ENCODE data around the gene ARHGEF28. TPM values are rescaled to one million over a fixed set of nuclear protein-coding genes. Genes with fewer than 3 reads are reported as not detected.
A peak's percentile ranks its signal among the peaks of the same experiment; 100 is the strongest.

ARHGEF28 gene
- total RNA-seq, 1 donor from 2014 or later: 72.1 TPM

DNA sequence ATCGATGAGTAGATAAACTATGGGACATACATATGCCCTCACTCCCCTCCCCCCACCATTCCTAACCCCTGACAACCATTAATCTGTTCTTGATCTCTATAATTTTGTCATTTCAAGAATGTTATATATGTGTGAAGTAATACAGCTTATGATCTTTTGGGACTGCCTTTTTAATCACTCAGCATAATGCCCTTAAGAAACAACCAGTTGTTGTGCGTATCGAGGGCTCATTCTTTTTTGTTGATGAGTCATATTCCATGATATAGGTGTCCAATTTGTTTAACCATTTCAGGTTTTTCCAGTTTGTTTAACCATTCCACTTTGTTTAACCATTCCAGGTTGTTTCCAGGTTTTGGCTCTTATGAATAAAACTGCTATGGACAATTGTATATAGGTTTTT is 75.6 kb downstream of the ARHGEF28 start:
- TF ChIP-seq, protein P1, sequence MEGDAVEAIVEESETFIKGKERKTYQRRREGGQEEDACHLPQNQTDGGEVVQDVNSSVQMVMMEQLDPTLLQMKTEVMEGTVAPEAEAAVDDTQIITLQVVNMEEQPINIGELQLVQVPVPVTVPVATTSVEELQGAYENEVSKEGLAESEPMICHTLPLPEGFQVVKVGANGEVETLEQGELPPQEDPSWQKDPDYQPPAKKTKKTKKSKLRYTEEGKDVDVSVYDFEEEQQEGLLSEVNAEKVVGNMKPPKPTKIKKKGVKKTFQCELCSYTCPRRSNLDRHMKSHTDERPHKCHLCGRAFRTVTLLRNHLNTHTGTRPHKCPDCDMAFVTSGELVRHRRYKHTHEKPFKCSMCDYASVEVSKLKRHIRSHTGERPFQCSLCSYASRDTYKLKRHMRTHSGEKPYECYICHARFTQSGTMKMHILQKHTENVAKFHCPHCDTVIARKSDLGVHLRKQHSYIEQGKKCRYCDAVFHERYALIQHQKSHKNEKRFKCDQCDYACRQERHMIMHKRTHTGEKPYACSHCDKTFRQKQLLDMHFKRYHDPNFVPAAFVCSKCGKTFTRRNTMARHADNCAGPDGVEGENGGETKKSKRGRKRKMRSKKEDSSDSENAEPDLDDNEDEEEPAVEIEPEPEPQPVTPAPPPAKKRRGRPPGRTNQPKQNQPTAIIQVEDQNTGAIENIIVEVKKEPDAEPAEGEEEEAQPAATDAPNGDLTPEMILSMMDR (conservative IDR thresholded peaks at IDR 0.05; ENCODE audit: low read depth, low read length): no peak
- DNase-seq (ENCODE audit: low read depth): no peak
- no peak overlapping the region for H3K4me3 ChIP-seq (ENCODE audit: low read depth, low read length)

DNA sequence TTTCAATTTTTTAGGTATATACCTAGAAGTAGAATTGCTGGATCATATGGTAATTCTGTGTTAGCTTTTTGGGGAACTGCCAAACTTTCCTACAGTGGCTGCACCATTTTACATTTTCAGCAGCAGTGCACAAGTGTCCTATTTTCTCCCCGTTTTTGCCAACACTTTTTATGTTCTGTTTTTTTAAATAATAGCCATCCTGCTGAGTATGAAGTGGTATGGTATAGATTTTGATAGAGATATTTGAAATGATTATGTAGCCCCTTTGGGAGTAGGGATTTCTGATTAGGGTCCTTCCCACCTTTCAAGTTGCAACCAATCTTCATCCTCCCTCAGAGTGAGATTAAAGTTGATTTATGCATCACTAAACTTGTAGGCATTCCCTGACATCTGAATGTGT is 76.5 kb downstream of the ARHGEF28 start:
- H3K4me3 ChIP-seq (ENCODE audit: low read depth, low read length): no peak overlapping the region
- TF ChIP-seq, protein P1 (conservative IDR thresholded peaks at IDR 0.05; ENCODE audit: low read depth, low read length): no peak
- no peak for DNase-seq (ENCODE audit: low read depth)

DNA sequence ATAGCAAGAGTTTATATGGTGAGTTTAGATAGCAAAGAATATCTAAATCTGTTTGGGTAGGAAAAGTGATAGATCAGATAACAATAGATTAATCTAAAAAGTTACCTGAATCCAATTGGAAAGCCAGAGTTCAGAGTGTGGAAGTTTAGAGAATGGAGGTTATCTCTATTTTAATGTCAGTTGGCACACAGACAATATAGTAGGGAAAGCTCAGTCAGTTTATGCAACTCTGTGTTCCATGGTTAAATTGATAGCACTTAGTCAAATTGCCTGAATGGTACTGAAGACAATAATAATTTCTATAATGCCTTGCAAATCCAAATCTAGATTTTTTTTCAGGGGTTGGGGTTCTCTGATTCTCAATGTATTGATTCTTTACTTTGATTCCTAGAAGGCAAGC is 77.0 kb downstream of the ARHGEF28 start:
- TF ChIP-seq, protein P1 (conservative IDR thresholded peaks at IDR 0.05; ENCODE audit: low read depth, low read length): no peak
- DNase-seq (ENCODE audit: low read depth): no peak
- H3K4me3 ChIP-seq (ENCODE audit: low read depth, low read length): no peak overlapping the region

DNA sequence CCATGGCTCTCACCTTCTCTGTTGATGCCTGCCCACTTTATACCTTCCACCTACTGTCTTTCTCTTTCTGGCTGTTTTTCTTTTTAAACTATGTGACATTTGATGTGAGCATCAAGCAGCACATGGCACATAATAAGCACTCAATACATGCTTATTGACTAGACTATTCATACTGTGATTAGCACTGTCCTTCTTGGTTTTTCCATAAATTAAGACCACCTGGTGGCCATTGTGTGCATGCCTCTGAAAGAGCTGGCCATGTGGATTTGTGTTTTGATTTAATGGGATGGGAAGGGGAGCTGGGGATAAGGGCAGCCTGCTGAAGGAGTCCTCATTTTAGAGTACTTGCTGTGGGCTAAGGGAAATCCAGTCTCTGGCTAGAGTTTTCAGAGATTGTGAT is 79.4 kb downstream of the ARHGEF28 start:
- no peak overlapping the region for H3K4me3 ChIP-seq (ENCODE audit: low read depth, low read length)
- TF ChIP-seq, protein P1 (conservative IDR thresholded peaks at IDR 0.05; ENCODE audit: low read depth, low read length): peak; percentile 24
- DNase-seq (ENCODE audit: low read depth): no peak

DNA sequence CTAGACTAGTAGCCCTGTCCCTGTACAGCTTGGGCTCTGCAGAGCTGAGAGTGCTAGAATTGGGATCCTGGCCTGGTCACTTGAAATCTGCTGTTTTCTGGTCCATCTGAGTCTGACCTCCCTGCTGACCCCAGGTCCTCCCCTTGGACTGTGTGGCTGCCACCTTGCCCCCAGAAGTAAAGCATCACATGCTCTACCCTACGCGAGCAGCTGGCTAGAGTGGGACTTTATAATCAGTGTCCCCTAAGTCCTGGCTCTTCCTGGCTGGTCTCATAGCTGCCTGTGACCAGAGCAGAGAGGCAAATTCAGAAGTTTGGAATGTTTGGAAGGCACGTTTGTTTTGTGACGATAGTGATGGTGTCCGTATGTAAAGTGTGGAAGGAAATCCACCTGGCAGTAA is 81.0 kb downstream of the ARHGEF28 start:
- TF ChIP-seq, protein P1 (conservative IDR thresholded peaks at IDR 0.05; ENCODE audit: low read depth, low read length): no peak
- DNase-seq (ENCODE audit: low read depth): no peak
- H3K4me3 ChIP-seq (ENCODE audit: low read depth, low read length): no peak overlapping the region

DNA sequence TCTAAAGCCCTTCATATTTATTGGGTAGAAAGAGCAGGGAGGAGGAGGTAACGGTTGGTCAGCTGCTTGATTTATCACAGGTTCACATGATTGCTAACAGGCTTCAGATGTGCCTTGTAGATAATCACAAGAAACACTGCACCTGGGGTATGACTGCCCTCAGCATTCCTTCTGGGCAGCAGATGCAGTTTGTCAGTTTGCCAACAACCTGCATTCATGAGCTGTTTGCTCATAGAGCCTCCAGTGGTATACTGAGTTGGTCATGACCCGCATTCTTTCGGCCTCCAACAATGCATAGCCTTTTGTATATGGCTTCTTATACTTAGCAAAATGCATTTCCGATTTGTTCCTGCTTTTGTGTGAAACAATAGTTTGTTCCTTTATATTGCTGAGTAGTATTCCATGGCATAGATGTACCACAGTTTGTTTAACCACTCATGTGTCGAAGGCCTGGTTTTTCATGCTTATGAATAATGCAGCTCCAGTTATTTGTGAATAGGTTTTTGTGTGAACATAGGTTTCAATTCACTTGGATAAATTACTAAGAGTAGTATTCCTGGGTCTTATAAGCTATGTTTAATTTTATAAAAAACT is 83.6 kb downstream of the ARHGEF28 start:
- TF ChIP-seq, protein P1 (conservative IDR thresholded peaks at IDR 0.05; ENCODE audit: low read depth, low read length): no peak
- peak; percentile 40 for DNase-seq (ENCODE audit: low read depth)
- H3K4me3 ChIP-seq (ENCODE audit: low read depth, low read length): no peak overlapping the region

DNA sequence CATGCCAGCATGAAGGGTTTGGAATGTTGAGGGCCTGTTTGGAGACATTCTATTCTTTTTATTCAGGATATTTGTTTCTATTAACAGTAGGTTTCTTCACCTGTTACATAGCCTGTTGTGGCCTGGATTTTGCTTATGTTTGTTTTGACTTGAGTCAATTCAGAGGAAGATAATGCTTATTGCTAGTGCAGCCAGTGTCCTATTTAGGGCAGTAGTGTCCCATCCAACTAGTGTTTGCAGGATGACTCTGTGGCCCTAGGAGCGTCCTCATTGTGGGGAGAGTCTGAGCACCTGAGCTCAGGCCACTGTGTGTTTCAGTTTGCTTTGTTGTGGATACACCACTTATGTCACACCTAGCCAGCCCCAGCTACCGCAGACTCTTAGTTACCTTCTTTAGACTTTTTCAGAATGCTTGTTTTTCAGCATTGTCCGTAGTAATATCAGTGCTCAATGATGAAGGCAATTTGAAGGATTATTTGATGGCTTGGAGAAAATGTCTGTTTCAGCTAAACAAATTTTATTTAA is 90.3 kb downstream of the ARHGEF28 start:
- DNase-seq (ENCODE audit: low read depth): no peak
- H3K4me3 ChIP-seq (ENCODE audit: low read depth, low read length): no peak overlapping the region
- TF ChIP-seq, protein P1 (conservative IDR thresholded peaks at IDR 0.05; ENCODE audit: low read depth, low read length): no peak
